HepG2 (cell line): ENCODE data around the gene THBS1. TPM values are rescaled to one million over a fixed set of nuclear protein-coding genes. Genes with fewer than 3 reads are reported as not detected.

Experiments
- ATAC-seq: fragments of 200-7000 bp; cut with Tn5 transposase; 3 replicates; pipeline ENCODE4 v1.9.1; 2020; ENCODE audit warnings: mild to moderate bottlenecking, moderate library complexity
- BruUV-seq: library from RNA; stranded (reverse); fragments of 400-500 nt; replicated peaks from 2 replicates; lab custom pipeline; 2021; lab: Mats Ljungman, UMichigan
- CTCF ChIA-PET: fragments of 300-600 bp; formaldehyde crosslinking; extraction: SDS; loops from one replicate; lab custom pipeline; 2021; ENCODE audit warnings: low total read pairs, inconsistent platforms, low intra/inter-chr PET ratio; lab: Yijun Ruan, JAX
- POLR2A ChIA-PET: fragments of 350-600 bp; sonication (Branson Sonifier 250); formaldehyde crosslinking; loops from one replicate; lab custom pipeline; 2020; ENCODE audit warnings: antibody characterized with exemption, inconsistent platforms; lab: Yijun Ruan, JAX
- DNase-seq: peaks from one replicate; pipeline ENCODE4 v3.0.0-alpha.2; 2015; ENCODE audit warnings: low spot score
- FAIRE-seq: peaks from 3 replicates; lab custom pipeline; 2011; peaks lifted over from hg19 to GRCh38; lab: Jason Lieb, UNC
- H2AFZ ChIP-seq: one replicate; pipeline ENCODE4 v1.6.1; 2011; ENCODE audit warnings: low read length, inconsistent platforms
- H3K27ac ChIP-seq: fragments of 300-600 bp; 3 replicates; pipeline ENCODE4 v1.8.0; 2011; ENCODE audit warnings: mixed run types, mild to moderate bottlenecking, mixed read lengths, low read length, inconsistent platforms; ENCODE audit not compliant: insufficient read depth; ENCODE audit errors: extremely low read length
- H3K27me3 ChIP-seq, 2 experiments: fragments of 200-600 bp in 1 of 2; 2 replicates in 1 of 2; 3 replicates in 1 of 2; pipeline versions ENCODE4 v1.6.0 to v1.8.0; 2011; ENCODE audit warnings: low read length in 2 of 2, mild to moderate bottlenecking in 2 of 2, moderate library complexity in 2 of 2, inconsistent platforms in 1 of 2; ENCODE audit not compliant: insufficient read depth in 2 of 2, control insufficient read depth in 1 of 2
- H3K36me3 ChIP-seq, 2 experiments: fragments of 200-600 bp in 1 of 2; replicated peaks in 1 of 2; 2 replicates in 1 of 2; 3 replicates in 1 of 2; pipeline versions ENCODE4 v1.5.1 to v1.8.0; 2011; ENCODE audit warnings: low read length in 2 of 2, inconsistent platforms in 1 of 2; ENCODE audit not compliant: insufficient read depth in 2 of 2, control insufficient read depth in 1 of 2
- H3K4me1 ChIP-seq: 2 replicates; pipeline ENCODE4 v1.5.1; 2012; ENCODE audit warnings: low read length, inconsistent platforms; ENCODE audit not compliant: insufficient read depth
- H3K4me2 ChIP-seq: 2 replicates; pipeline ENCODE4 v1.6.0; 2011; ENCODE audit warnings: low read depth, low read length, inconsistent platforms
- H3K4me3 ChIP-seq, 3 experiments: fragments of 200-600 bp in 1 of 3; sonication (generic), shearing (Covaris generic) in 1 of 3; replicated peaks in 1 of 3; 2 replicates each; pipeline ENCODE4 v1.5.1; 2011 to 2016; ENCODE audit warnings: low read length in 3 of 3, inconsistent platforms in 2 of 3, low read depth in 2 of 3, mild to moderate bottlenecking in 2 of 3, control low read depth in 1 of 3, mixed read lengths in 1 of 3; ENCODE audit not compliant: insufficient read depth in 1 of 3
- H3K79me2 ChIP-seq: one replicate; pipeline ENCODE4 v1.6.1; 2011; ENCODE audit warnings: low read length, inconsistent platforms; ENCODE audit not compliant: insufficient read depth
- H3K9ac ChIP-seq: 2 replicates; pipeline ENCODE4 v1.6.0; 2011; ENCODE audit warnings: mild to moderate bottlenecking, low read depth, low read length, inconsistent platforms; ENCODE audit not compliant: insufficient read depth
- H3K9me3 ChIP-seq: 2 replicates; pipeline ENCODE4 v1.5.1; 2012; ENCODE audit warnings: mild to moderate bottlenecking, low read length
- H4K20me1 ChIP-seq: 2 replicates; pipeline ENCODE4 v1.6.0; 2011; ENCODE audit warnings: inconsistent platforms, mild to moderate bottlenecking, low read length, moderate library complexity; ENCODE audit not compliant: insufficient read depth
- ARHGAP35 ChIP-seq: sonication (generic); formaldehyde crosslinking; IDR thresholded peaks from 2 replicates; pipeline ENCODE4 v1.9.0; 2022; ENCODE audit warnings: mild to moderate bottlenecking, inconsistent platforms, moderate library complexity, missing genetic modification reagents, borderline replicate concordance
- FOXP1 ChIP-seq, 2 experiments: fragments of 450-650 bp in 1 of 2; IDR thresholded peaks; 2 replicates each; pipeline ENCODE4 v1.6.1; 2017 to 2018; ENCODE audit warnings: antibody characterized with exemption in 1 of 2
- MAFG ChIP-seq: sonication (generic); formaldehyde crosslinking; IDR thresholded peaks from 2 replicates; pipeline ENCODE4 v1.5.1; 2020; ENCODE audit warnings: mild to moderate bottlenecking, missing genetic modification reagents
- WGBS: methylation state at CpG from one replicate; pipeline ENCODE4 v1.1.6; 2017; ENCODE audit warnings: low lambda C conversion rate; 5-methylcytosine and 5-hydroxymethylcytosine counted together
- in situ Hi-C: cut with HindIII; loops from 2 replicates; pipeline ENCODE4 v1.10.0; 2017; ENCODE audit warnings: low pct_unique_long_range_greater_than_20kb; ENCODE audit not compliant: extremely low pct_ligation_motif_present
- intact Hi-C: fragments of 100-400 bp; cut with micrococcal nuclease; formaldehyde crosslinking; loops from one replicate; pipeline ENCODE4 v1.10.0; 2022; ENCODE audit not compliant: unreplicated experiment
- polyA plus RNA-seq, 8 experiments: library from polyadenylated mRNA; depleted of rRNA in 3 of 8; stranded (reverse) in 7 of 8; unstranded in 1 of 8; fragments of >200 nt; fragmentation: Illumina TruSeq in 4 of 8; extraction: Trizol in 4 of 8; gene quantifications; 2 replicates each; pipeline versions ENCODE4 v1.2.1 to v1.2.3, GENCODE V29; 2011 to 2016; ENCODE audit warnings: low read depth in 4 of 8, missing spikeins in 1 of 8, mixed read lengths in 1 of 8; ENCODE audit not compliant: insufficient read depth in 1 of 8
- total RNA-seq, 5 experiments: library from RNA; depleted of rRNA; stranded (reverse); fragments of >200 nt; fragmentation: Illumina TruSeq; extraction: Trizol; gene quantifications; 2 replicates each; pipeline ENCODE4 v1.2.3, GENCODE V29; 2016; ENCODE audit warnings: low read depth in 1 of 5
- TF ChIP-seq, protein P1 (sequence below): IDR thresholded peaks from 2 replicates; pipeline ENCODE4 v1.4.0; 2020; ENCODE audit warnings: mild to moderate bottlenecking, missing genetic modification reagents
- TF ChIP-seq, protein P2 (sequence below): sonication (generic); formaldehyde crosslinking; IDR thresholded peaks from 2 replicates; pipeline ENCODE4 v1.4.0; 2020; ENCODE audit warnings: mild to moderate bottlenecking, missing genetic modification reagents
- TF ChIP-seq, protein P3 (sequence below): IDR thresholded peaks from 2 replicates; pipeline ENCODE4 v1.6.1; 2016
- TF ChIP-seq, protein P4 (sequence below): sonication (generic); formaldehyde crosslinking; conservative IDR thresholded peaks from 2 replicates; pipeline ENCODE4 v1.4.0; 2020; ENCODE audit warnings: mild to moderate bottlenecking, missing genetic modification reagents, moderate library complexity

Gene THBS1
- total and polyA plus RNA-seq, 2 of the 13 experiments (the other 11 are each of a cell fraction or from before 2014, with no cell fraction given) = 54.7 to 67.1 TPM

DNA sequence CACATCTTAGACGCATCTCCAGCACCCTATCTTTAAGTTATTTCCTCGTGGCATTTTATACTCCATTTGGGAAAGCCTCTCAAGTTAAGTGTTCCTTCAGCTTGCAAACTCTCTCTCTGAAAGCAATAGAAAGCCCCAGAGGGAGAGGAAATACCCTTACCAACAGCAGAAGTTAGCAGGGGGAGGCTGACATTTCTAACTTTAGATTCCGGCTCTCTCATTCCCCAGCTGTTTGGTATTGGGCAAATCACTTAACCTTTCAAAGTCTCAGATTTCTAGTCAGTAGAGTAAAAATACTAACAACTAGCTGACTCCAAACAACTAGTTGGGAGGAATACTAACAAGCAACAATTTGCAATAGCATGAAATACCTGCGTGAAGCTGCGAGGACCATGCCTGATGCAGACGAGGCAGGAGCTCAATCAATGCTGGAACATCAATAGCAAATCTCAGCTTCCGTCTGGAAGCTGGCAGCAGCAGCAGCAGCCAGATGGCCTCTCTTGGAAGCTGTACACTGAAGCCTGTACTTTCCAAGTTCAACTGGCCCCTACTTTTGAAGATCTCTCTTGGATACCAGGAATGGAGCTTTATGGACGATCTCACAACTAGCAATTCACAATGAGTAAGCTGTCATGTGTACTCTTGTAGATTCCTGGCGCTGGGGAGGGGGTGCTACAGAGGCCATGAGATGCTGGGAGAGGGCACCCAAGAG, 47.8 kb downstream of the THBS1 start:
- Histone ChIP-seq H3K9ac (no peak overlapping the region), H3K4me3 (no peak overlapping the region), H3K4me1 (peaks cover 54% of the 10 kb centered on the region), H3K9me3 (no peaks in the 10 kb centered on the region), H3K27me3 (peaks cover 0 to 3% of the 10 kb centered on the region in 2 experiments; a peak in 1 of 5 replicates), H4K20me1 (no peaks in the 10 kb centered on the region), H3K4me2 (0 out of 2 replicates have a peak overlapping the region, but pooled peaks have one; percentile 21), H3K27ac (no peak overlapping the region), H3K79me2 (no peaks in the 10 kb centered on the region), H3K36me3 (no peaks in the 10 kb centered on the region), H2AFZ (no peak overlapping the region)
- ATAC-seq = no peak
- intact Hi-C loops = no loop called here
- FAIRE-seq = no peak
- ChIA-PET POLR2A (no interaction called here), CTCF (no interaction called here)
- BruUV-seq = no TSS peak
- in situ Hi-C loops = no loop called here
- WGBS = 53% methylated on average over 9 of the region's 9 CpGs
- DNase-seq = no peak
- TF ChIP-seq, protein P1, sequence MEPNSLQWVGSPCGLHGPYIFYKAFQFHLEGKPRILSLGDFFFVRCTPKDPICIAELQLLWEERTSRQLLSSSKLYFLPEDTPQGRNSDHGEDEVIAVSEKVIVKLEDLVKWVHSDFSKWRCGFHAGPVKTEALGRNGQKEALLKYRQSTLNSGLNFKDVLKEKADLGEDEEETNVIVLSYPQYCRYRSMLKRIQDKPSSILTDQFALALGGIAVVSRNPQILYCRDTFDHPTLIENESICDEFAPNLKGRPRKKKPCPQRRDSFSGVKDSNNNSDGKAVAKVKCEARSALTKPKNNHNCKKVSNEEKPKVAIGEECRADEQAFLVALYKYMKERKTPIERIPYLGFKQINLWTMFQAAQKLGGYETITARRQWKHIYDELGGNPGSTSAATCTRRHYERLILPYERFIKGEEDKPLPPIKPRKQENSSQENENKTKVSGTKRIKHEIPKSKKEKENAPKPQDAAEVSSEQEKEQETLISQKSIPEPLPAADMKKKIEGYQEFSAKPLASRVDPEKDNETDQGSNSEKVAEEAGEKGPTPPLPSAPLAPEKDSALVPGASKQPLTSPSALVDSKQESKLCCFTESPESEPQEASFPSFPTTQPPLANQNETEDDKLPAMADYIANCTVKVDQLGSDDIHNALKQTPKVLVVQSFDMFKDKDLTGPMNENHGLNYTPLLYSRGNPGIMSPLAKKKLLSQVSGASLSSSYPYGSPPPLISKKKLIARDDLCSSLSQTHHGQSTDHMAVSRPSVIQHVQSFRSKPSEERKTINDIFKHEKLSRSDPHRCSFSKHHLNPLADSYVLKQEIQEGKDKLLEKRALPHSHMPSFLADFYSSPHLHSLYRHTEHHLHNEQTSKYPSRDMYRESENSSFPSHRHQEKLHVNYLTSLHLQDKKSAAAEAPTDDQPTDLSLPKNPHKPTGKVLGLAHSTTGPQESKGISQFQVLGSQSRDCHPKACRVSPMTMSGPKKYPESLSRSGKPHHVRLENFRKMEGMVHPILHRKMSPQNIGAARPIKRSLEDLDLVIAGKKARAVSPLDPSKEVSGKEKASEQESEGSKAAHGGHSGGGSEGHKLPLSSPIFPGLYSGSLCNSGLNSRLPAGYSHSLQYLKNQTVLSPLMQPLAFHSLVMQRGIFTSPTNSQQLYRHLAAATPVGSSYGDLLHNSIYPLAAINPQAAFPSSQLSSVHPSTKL = no peak
- TF ChIP-seq, protein P2, sequence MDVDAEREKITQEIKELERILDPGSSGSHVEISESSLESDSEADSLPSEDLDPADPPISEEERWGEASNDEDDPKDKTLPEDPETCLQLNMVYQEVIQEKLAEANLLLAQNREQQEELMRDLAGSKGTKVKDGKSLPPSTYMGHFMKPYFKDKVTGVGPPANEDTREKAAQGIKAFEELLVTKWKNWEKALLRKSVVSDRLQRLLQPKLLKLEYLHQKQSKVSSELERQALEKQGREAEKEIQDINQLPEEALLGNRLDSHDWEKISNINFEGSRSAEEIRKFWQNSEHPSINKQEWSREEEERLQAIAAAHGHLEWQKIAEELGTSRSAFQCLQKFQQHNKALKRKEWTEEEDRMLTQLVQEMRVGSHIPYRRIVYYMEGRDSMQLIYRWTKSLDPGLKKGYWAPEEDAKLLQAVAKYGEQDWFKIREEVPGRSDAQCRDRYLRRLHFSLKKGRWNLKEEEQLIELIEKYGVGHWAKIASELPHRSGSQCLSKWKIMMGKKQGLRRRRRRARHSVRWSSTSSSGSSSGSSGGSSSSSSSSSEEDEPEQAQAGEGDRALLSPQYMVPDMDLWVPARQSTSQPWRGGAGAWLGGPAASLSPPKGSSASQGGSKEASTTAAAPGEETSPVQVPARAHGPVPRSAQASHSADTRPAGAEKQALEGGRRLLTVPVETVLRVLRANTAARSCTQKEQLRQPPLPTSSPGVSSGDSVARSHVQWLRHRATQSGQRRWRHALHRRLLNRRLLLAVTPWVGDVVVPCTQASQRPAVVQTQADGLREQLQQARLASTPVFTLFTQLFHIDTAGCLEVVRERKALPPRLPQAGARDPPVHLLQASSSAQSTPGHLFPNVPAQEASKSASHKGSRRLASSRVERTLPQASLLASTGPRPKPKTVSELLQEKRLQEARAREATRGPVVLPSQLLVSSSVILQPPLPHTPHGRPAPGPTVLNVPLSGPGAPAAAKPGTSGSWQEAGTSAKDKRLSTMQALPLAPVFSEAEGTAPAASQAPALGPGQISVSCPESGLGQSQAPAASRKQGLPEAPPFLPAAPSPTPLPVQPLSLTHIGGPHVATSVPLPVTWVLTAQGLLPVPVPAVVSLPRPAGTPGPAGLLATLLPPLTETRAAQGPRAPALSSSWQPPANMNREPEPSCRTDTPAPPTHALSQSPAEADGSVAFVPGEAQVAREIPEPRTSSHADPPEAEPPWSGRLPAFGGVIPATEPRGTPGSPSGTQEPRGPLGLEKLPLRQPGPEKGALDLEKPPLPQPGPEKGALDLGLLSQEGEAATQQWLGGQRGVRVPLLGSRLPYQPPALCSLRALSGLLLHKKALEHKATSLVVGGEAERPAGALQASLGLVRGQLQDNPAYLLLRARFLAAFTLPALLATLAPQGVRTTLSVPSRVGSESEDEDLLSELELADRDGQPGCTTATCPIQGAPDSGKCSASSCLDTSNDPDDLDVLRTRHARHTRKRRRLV (CRISPR knock-in tag) = no peak
- no peak for TF ChIP-seq ARHGAP35 (CRISPR knock-in tag)
- TF ChIP-seq, protein P3, sequence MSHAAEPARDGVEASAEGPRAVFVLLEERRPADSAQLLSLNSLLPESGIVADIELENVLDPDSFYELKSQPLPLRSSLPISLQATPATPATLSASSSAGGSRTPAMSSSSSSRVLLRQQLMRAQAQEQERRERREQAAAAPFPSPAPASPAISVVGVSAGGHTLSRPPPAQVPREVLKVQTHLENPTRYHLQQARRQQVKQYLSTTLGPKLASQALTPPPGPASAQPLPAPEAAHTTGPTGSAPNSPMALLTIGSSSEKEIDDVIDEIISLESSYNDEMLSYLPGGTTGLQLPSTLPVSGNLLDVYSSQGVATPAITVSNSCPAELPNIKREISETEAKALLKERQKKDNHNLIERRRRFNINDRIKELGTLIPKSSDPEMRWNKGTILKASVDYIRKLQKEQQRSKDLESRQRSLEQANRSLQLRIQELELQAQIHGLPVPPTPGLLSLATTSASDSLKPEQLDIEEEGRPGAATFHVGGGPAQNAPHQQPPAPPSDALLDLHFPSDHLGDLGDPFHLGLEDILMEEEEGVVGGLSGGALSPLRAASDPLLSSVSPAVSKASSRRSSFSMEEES (CRISPR knock-in tag) = no peak
- TF ChIP-seq, protein P4, sequence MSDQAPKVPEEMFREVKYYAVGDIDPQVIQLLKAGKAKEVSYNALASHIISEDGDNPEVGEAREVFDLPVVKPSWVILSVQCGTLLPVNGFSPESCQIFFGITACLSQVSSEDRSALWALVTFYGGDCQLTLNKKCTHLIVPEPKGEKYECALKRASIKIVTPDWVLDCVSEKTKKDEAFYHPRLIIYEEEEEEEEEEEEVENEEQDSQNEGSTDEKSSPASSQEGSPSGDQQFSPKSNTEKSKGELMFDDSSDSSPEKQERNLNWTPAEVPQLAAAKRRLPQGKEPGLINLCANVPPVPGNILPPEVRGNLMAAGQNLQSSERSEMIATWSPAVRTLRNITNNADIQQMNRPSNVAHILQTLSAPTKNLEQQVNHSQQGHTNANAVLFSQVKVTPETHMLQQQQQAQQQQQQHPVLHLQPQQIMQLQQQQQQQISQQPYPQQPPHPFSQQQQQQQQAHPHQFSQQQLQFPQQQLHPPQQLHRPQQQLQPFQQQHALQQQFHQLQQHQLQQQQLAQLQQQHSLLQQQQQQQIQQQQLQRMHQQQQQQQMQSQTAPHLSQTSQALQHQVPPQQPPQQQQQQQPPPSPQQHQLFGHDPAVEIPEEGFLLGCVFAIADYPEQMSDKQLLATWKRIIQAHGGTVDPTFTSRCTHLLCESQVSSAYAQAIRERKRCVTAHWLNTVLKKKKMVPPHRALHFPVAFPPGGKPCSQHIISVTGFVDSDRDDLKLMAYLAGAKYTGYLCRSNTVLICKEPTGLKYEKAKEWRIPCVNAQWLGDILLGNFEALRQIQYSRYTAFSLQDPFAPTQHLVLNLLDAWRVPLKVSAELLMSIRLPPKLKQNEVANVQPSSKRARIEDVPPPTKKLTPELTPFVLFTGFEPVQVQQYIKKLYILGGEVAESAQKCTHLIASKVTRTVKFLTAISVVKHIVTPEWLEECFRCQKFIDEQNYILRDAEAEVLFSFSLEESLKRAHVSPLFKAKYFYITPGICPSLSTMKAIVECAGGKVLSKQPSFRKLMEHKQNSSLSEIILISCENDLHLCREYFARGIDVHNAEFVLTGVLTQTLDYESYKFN (CRISPR knock-in tag) = no peak
- TF ChIP-seq MAFG (CRISPR knock-in tag) = no peak
- TF ChIP-seq FOXP1 (IDR thresholded peaks at IDR 0.05) = no peak
- TF ChIP-seq FOXP1 (CRISPR knock-in tag; IDR thresholded peaks at IDR 0.05) = no peak
